ENCODE data around the gene CRYGB. TPM values are rescaled to one million over a fixed set of nuclear protein-coding genes. Genes with fewer than 3 reads are reported as not detected.

Gene CRYGB
- total and polyA plus RNA-seq, 2 of the 4 experiments (the other 2 are of a cell fraction) = not detected

DNA sequence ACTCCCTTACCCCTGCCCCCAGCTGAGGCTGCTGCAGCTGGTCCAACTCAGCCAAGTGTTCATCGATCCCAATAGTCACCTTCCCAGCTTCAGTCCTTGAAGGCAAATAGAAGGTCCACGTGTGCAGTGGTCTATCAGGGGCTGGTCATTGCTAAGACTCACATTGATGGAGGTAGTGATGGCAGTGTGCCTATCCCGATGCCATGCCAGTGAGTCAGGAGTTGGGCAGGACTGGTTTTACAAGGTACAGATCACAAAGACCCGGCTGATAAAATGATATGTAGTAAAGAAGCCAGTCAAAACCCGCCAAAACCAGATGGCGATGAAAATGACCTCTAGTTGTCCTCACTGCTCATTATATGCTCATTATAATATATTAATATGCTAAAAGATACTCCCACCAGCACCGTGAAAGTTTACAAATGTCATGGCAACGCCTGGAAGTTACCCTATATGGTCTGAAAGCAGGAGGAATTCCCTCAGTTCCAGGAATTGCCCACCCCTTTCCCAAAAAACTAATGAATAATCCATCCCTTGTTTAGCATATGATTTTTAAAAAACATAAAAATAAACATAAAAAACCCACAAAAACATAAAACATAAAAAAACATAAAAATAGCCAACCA, 46.8 kb upstream of the CRYGB start:
- no peak overlapping the region for H2AK9ac ChIP-seq (replicated peaks; ENCODE audit: low read depth, low read length, poor library complexity)
- no peak overlapping the region for H4K8ac ChIP-seq (ENCODE audit: low read depth in 2 of 2, low read length in 2 of 2)
- in situ Hi-C loops (cut with MboI; ENCODE audit: low sequenced_read_pairs) (no loop called here), dilution Hi-C loops (cut with HindIII; ENCODE audit: low sequenced_read_pairs, unreplicated experiment) (no loop called here), intact Hi-C loops (cut with micrococcal nuclease) (no loop called here)
- H2BK20ac ChIP-seq (ENCODE audit: low read depth, low read length) = no peak overlapping the region
- H3K18ac ChIP-seq (ENCODE audit: low read depth, low read length) = no peak overlapping the region
- H3K9me1 ChIP-seq (ENCODE audit: insufficient read depth, low read length) = no peaks in the 10 kb centered on the region
- no peak overlapping the region for H2BK5ac ChIP-seq (ENCODE audit: low read depth, low read length, poor library complexity, severe bottlenecking)
- H2BK120ac ChIP-seq (ENCODE audit: low read depth, low read length) = no peak overlapping the region
- no peaks in the 10 kb centered on the region for H3K4me1 ChIP-seq (ENCODE audit: control insufficient read depth, insufficient read depth, low read length)
- ATAC-seq (ENCODE audit: low read depth) (no peak), DNase-seq (no peak)
- H3K4me2 ChIP-seq (ENCODE audit: low read depth, low read length) = no peak overlapping the region; the same call in 1 of the 2 replicates
- no peak overlapping the region for H3K56ac ChIP-seq (ENCODE audit: extremely low read depth, insufficient read depth, low read length)
- H3K4me3 ChIP-seq (ENCODE audit: insufficient read depth, low read depth, low read length) = no peak overlapping the region
- no peak overlapping the region for H3K4ac ChIP-seq (ENCODE audit: low read depth, low read length)
- no peaks in the 10 kb centered on the region for H3K27me3 ChIP-seq (ENCODE audit: control insufficient read depth, insufficient read depth, low read length)
- no peak overlapping the region for H4K5ac ChIP-seq (ENCODE audit: low read depth, low read length)
- H3K79me1 ChIP-seq (ENCODE audit: low read depth in 1 of 2, low read length in 2 of 2) = no peaks in the 10 kb centered on the region
- WGBS, 2 experiments (ENCODE audit: extremely low coverage in 2 of 2, insufficient read length in 1 of 2) = 100% methylated on average over 2 of the region's 8 CpGs; no CpG with 5 or more reads in 1 of the 2 experiments
- H3K9ac ChIP-seq (ENCODE audit: low read depth, low read length) = no peak overlapping the region
- H3K36me3 ChIP-seq (ENCODE audit: control insufficient read depth, insufficient read depth, low read length) = no peaks in the 10 kb centered on the region
- H3K27ac ChIP-seq (ENCODE audit: insufficient read depth, low read length) = no peak overlapping the region
- H3K9me3 ChIP-seq (ENCODE audit: control insufficient read depth, insufficient read depth, low read length) = no peaks in the 10 kb centered on the region
- no peak overlapping the region for H3K14ac ChIP-seq (replicated peaks; ENCODE audit: low read depth, low read length)
- no peak overlapping the region for H2BK15ac ChIP-seq (ENCODE audit: low read depth, low read length)
- TF ChIP-seq SMC3 (IDR thresholded peaks at IDR 0.05; ENCODE audit: low read depth, low read length) (no peak), CEBPB (IDR thresholded peaks at IDR 0.05; ENCODE audit: low read depth, low read length) (no peak), NFE2L2 (IDR thresholded peaks at IDR 0.05; ENCODE audit: low read depth, low read length) (no peak), MAFK (IDR thresholded peaks at IDR 0.05; ENCODE audit: low read depth, low read length) (no peak), MAZ (IDR thresholded peaks at IDR 0.05; ENCODE audit: borderline replicate concordance, low read depth, low read length) (no peak), RAD21 (IDR thresholded peaks at IDR 0.05; ENCODE audit: low read length) (no peak), BHLHE40 (IDR thresholded peaks at IDR 0.05; ENCODE audit: low read depth, low read length) (no peak), RCOR1 (IDR thresholded peaks at IDR 0.05; ENCODE audit: insufficient replicate concordance, low read length) (no peak), CHD1 (IDR thresholded peaks at IDR 0.05; ENCODE audit: low read depth, low read length) (no peak), RFX5 (IDR thresholded peaks at IDR 0.05; ENCODE audit: low read depth, low read length) (no peak), POLR2A (IDR thresholded peaks at IDR 0.05; ENCODE audit: low read depth, low read length) (no peak), FOS (IDR thresholded peaks at IDR 0.05; ENCODE audit: low read depth, low read length) (no peak), MXI1 (IDR thresholded peaks at IDR 0.05; ENCODE audit: borderline replicate concordance, low read depth, low read length) (no peak)
- TF ChIP-seq, protein P1, sequence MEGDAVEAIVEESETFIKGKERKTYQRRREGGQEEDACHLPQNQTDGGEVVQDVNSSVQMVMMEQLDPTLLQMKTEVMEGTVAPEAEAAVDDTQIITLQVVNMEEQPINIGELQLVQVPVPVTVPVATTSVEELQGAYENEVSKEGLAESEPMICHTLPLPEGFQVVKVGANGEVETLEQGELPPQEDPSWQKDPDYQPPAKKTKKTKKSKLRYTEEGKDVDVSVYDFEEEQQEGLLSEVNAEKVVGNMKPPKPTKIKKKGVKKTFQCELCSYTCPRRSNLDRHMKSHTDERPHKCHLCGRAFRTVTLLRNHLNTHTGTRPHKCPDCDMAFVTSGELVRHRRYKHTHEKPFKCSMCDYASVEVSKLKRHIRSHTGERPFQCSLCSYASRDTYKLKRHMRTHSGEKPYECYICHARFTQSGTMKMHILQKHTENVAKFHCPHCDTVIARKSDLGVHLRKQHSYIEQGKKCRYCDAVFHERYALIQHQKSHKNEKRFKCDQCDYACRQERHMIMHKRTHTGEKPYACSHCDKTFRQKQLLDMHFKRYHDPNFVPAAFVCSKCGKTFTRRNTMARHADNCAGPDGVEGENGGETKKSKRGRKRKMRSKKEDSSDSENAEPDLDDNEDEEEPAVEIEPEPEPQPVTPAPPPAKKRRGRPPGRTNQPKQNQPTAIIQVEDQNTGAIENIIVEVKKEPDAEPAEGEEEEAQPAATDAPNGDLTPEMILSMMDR (conservative IDR thresholded peaks at IDR 0.05; ENCODE audit: low read depth, low read length) = no peak
- TF ChIP-seq, protein P2, sequence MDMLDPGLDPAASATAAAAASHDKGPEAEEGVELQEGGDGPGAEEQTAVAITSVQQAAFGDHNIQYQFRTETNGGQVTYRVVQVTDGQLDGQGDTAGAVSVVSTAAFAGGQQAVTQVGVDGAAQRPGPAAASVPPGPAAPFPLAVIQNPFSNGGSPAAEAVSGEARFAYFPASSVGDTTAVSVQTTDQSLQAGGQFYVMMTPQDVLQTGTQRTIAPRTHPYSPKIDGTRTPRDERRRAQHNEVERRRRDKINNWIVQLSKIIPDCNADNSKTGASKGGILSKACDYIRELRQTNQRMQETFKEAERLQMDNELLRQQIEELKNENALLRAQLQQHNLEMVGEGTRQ (IDR thresholded peaks at IDR 0.05; ENCODE audit: low read depth, low read length) = no peak
- TF ChIP-seq, protein P3, sequence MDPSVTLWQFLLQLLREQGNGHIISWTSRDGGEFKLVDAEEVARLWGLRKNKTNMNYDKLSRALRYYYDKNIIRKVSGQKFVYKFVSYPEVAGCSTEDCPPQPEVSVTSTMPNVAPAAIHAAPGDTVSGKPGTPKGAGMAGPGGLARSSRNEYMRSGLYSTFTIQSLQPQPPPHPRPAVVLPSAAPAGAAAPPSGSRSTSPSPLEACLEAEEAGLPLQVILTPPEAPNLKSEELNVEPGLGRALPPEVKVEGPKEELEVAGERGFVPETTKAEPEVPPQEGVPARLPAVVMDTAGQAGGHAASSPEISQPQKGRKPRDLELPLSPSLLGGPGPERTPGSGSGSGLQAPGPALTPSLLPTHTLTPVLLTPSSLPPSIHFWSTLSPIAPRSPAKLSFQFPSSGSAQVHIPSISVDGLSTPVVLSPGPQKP (IDR thresholded peaks at IDR 0.05; ENCODE audit: borderline replicate concordance, low read depth, low read length) = no peak
- H4K20me1 ChIP-seq (ENCODE audit: insufficient read depth, low read length) = no peaks in the 10 kb centered on the region
- BruUV-seq (replicated peaks) = no TSS peak
- no peak overlapping the region for H2AK5ac ChIP-seq (ENCODE audit: low read depth, low read length)
- H2AFZ ChIP-seq (replicated peaks; ENCODE audit: low read length, poor library complexity) = no peak overlapping the region
- no peak overlapping the region for H4K91ac ChIP-seq (ENCODE audit: insufficient read depth, low read depth, low read length)
- ChIA-PET POLR2A (ENCODE audit: unreplicated experiment) (no interaction called here), CTCF (no interaction called here)
- H3K23ac ChIP-seq (ENCODE audit: low read depth, low read length) = no peak overlapping the region

All from IMR-90 (cell line).